ENCODE measurements around the gene STX8.

Gene STX8

GRCh38 chr17:9206410-9206703 lies 369.3 kb downstream of the STX8 start:
- no peak for DNase-seq (ENCODE audit: low read depth)

GRCh38 chr17:9205520-9206409 lies 369.9 kb downstream of the STX8 start:
- DNase-seq (ENCODE audit: low read depth): no peak

- no peak for DNase-seq (ENCODE audit: low read depth)
Observed at GRCh38 chr17:9204637-9205329, 370.8 kb downstream of the STX8 start.

- DNase-seq (ENCODE audit: low read depth): no peak
Observed at GRCh38 chr17:9203771-9204425, 371.7 kb downstream of the STX8 start.

- DNase-seq (ENCODE audit: low read depth): no peak
Observed at GRCh38 chr17:9202532-9202931, 373.1 kb downstream of the STX8 start.

GRCh38 chr17:9200699-9201359 lies 374.8 kb downstream of the STX8 start:
- no peak for DNase-seq (ENCODE audit: low read depth)
